Effector memory CD4-positive, alpha-beta T cell (primary cell): ENCODE measurements around the gene IER5L.
"Not testable (repeated sequence)": the region's sequence is repeated elsewhere in the genome, so short reads cannot be mapped to it uniquely, and the experiment has no call there.

Experiments
- DNase-seq, 3 donors: peaks; one replicate each; pipeline ENCODE4 v3.0.0-alpha.2; 2020
- H3K27ac ChIP-seq: 2 replicates; pipeline ENCODE4 v1.7.0; 2013; ENCODE audit warnings: mild to moderate bottlenecking, low read length, moderate library complexity; ENCODE audit not compliant: insufficient read depth, poor library complexity, severe bottlenecking
- H3K27me3 ChIP-seq: replicated peaks from 2 replicates; pipeline ENCODE4 v1.7.0; 2013; ENCODE audit warnings: mild to moderate bottlenecking, low read length; ENCODE audit not compliant: insufficient read depth, control insufficient read depth, poor library complexity, severe bottlenecking
- H3K36me3 ChIP-seq: 2 replicates; pipeline ENCODE4 v1.7.0; 2013; ENCODE audit warnings: mild to moderate bottlenecking, low read length, moderate library complexity; ENCODE audit not compliant: control insufficient read depth, insufficient read depth
- H3K4me1 ChIP-seq: 2 replicates; pipeline ENCODE4 v1.7.0; 2013; ENCODE audit warnings: low read length, mild to moderate bottlenecking; ENCODE audit not compliant: control insufficient read depth, insufficient read depth, poor library complexity, severe bottlenecking
- H3K4me3 ChIP-seq: 2 replicates; pipeline ENCODE4 v1.7.0; 2013; ENCODE audit warnings: low read length, low read depth, mild to moderate bottlenecking; ENCODE audit not compliant: insufficient read depth, poor library complexity, severe bottlenecking
- H3K9me3 ChIP-seq: 2 replicates; pipeline ENCODE4 v1.7.0; 2013; ENCODE audit warnings: mild to moderate bottlenecking, low read length, moderate library complexity; ENCODE audit not compliant: control insufficient read depth

Gene IER5L

DNA sequence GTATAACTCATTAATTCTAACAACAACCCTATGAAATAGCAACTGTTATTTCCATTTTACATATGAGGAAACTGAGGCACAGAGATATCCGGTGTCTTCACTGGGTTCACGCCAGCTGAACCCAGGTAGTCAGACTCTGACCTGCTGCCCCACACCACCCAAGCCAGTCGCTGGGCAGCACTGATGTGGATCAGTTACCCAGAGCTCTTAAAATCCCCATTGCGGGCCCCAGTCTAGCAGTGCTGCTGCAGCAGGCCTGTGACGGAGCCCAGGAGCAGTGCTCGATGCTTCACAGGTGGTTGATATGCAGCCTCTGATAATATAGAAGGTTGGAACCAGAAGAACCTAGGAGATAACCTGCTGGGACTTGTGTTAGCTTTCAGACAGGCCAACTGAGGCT lies 42.6 kb downstream of the IER5L start:
- Histone ChIP-seq H3K9me3 (no peaks in the 10 kb centered on the region), H3K4me1 (peaks cover 12% of the 10 kb centered on the region), H3K27me3 (no peaks in the 10 kb centered on the region), H3K27ac (no peak overlapping the region), H3K36me3 (peaks cover 21% of the 10 kb centered on the region), H3K4me3 (no peak overlapping the region)
- DNase-seq: no peak

DNA sequence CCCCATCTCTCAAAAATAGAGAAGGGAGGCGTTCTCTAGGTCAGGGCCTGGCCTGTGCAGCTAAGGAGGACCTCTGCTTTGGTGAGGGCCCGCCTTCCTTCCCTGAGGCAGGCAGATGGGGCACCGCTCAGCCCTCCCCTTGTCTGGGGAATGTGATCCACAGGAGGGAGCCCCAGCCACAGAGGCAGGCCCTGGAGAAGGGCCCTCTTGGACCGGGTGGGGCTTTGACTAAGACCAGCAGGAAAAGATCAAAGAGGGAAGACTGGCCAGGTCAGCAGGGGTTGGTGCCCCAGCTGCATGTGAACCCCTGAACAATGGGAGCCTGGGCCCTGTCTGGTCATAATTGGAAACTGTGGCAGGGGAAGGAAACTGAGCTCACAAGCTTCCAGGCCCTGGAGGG lies 45.0 kb downstream of the IER5L start:
- Histone ChIP-seq H3K4me1 (no peaks in the 10 kb centered on the region), H3K27me3 (no peaks in the 10 kb centered on the region), H3K27ac (no peak overlapping the region), H3K36me3 (peaks cover 27% of the 10 kb centered on the region), H3K4me3 (no peak overlapping the region), H3K9me3 (no peaks in the 10 kb centered on the region)
- no peak for DNase-seq

DNA sequence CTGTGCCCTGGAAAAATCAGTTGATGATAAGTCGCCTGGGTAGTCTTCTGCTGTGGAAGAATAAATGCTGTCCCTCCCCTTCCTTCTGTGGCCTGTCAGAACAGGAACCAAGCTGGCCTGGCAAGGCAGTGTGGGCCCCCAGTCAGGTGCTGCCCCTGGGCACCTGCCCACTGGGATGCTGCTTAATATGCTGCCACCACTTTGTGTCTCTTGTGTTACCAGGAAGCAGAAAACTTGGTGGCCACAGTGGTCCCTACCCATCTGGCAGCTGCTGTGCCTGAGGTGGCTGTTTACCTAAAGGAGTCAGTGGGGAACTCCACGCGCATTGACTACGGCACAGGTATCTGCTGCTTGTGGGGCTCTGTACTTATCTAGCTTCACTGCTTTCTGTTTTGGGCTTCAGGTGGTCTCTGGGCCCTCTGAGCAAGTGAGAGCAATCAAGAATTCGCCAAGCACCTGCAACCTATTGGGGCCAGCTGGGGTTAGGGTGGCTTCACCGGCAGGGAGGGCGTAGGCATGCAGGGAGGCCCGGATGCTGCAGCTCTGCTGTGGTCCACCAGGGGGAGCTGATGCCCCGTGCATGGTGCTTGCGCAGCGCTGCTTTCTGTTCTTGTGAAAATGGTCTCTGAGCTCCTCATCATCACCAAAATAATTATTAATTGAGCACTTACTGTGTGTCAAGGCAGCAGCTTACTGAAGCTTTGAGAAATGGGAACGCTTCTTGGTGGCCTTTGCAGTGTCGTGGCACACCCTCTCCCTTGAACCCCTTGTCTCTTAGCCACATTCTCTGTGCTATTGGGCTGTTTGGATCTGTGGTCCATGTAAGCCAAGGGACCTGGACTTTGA lies 46.5 kb downstream of the IER5L start:
- Histone ChIP-seq H3K36me3 (peaks cover 27% of the 10 kb centered on the region), H3K27me3 (no peaks in the 10 kb centered on the region), H3K27ac (peak overlapping the region; percentile 7), H3K9me3 (no peaks in the 10 kb centered on the region), H3K4me3 (no peak overlapping the region), H3K4me1 (no peaks in the 10 kb centered on the region)
- DNase-seq: peak; percentile 67 to 74 (median 67)

GRCh38 chr9:129130791-129131190 lies 47.3 kb downstream of the IER5L start:
- no peaks in the 10 kb centered on the region for H3K9me3 ChIP-seq
- H3K4me3 ChIP-seq: no peak overlapping the region
- no peak for DNase-seq
- H3K27me3 ChIP-seq: no peaks in the 10 kb centered on the region
- no peaks in the 10 kb centered on the region for H3K4me1 ChIP-seq
- H3K36me3 ChIP-seq: peaks cover 25% of the 10 kb centered on the region
- no peak overlapping the region for H3K27ac ChIP-seq

DNA sequence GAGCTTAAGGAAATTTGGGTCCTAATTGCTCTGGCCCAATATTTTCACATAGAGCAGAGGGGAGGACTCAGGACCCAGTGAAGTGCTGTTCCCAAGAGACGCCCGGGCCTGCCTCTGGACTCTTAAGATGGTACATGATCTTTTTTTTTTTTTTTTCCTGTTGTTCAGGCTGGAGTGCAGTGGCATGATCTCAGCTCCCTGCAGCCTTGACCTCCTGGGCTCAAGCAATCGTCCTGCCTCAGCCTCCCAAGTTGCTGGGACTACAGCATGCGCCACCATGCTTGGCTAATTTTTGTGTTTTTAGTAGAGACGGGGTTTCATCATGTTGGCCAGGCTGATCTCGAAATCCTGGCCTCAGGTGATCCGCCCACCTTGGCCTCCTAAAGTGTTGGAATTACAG lies 47.8 kb downstream of the IER5L start:
- DNase-seq, H3K4me1 ChIP-seq, H3K27me3 ChIP-seq, H3K27ac ChIP-seq, H3K9me3 ChIP-seq, H3K4me3 ChIP-seq: not testable (repeated sequence)
- H3K36me3 ChIP-seq: peaks cover 29% of the 10 kb centered on the region

- DNase-seq: no peak
- no peaks in the 10 kb centered on the region for H3K9me3 ChIP-seq
- H3K27ac ChIP-seq: no peak overlapping the region
- no peaks in the 10 kb centered on the region for H3K27me3 ChIP-seq
- peaks cover 40% of the 10 kb centered on the region for H3K36me3 ChIP-seq
- H3K4me3 ChIP-seq: no peak overlapping the region
- no peaks in the 10 kb centered on the region for H3K4me1 ChIP-seq
These were observed 49.4 kb downstream of the IER5L start for GRCh38 chr9:129128689-129129088.

DNA sequence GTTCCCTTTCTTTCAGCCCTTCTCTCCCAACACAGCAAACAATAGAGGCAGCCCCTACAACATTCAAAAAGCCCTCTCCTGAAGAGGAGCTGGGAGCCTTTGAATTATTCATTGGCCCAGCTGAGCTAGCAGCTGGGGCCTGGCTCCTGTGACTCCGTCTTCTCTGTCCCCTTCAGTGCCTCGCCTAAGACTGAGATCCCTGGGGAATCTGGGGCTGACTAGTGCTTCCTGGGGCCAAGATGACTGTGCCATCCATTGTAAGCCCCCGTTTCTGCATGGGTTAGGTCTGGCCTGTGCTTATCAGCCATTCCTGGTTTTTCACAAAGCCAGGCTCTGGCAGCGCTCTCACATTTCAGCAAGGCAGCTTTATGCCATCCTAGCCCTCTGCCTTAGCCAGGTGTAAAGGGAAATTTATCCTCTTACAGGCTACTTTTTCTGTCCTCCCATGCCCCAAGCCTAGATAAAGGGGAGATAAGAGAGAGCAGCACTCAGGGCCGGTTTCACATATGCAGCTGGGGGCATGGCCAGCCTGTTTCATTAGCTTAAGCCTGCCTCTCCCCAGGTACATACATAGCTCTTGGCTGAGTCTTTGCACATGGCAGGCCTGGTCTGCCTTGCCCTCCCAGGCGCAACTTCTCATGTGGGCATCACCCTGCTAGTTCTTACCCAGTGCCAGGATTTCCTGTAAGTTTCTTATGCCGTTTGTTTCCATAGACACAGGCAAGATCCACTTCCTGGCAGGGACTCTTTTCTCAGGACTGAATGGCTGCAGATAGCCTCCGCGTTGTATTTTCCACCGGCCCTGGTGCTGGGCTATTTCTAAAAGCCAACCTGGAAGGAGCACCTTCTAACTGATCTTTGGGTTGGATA lies 51.1 kb downstream of the IER5L start:
- Histone ChIP-seq H3K36me3 (peaks cover 47% of the 10 kb centered on the region), H3K27ac (no peak overlapping the region), H3K27me3 (no peaks in the 10 kb centered on the region), H3K9me3 (no peaks in the 10 kb centered on the region), H3K4me3 (no peak overlapping the region), H3K4me1 (no peaks in the 10 kb centered on the region)
- no peak for DNase-seq
